ENCODE measurements around the gene PALLD. TPM values are rescaled to one million over a fixed set of nuclear protein-coding genes. Genes with fewer than 3 reads are reported as not detected.

Gene PALLD
- total RNA-seq, 1 experiment from 2014 or later: 18.3 TPM

DNA sequence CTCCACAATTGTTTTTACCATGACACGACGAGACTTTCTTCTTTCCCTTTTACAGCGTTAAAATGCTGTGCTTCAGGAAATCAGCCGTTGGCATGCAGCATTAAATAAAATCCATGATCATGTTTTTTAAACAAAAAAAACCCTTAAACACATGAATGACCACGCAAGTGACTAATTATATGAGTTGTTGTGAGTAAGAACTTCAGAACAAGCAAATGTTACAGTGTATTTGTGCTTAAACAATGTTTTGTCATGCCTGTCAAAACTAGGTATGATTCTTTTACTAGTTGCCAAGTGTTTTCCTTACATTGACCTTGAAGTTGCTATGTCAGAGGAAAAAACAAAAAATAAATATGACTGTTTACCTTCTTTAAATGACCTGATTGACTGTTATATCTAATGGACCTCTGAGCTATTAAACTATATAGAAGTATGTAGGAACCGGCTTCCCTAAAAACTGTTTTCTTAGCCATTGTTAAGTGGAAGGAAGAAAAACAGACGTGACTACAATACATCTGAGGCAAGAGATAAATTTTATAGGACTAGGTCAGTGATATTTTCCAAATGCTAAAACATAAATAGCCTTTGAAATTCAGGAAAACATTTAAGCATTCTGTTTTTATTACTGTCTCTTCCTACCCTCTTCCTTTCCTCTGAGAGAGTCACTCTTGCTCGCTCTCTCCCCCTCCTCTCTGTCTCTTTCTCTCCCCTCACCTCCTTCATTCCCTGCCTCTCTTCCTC is 197.1 kb downstream of the PALLD start:
- Histone ChIP-seq H2BK15ac (ENCODE audit: low read depth, low read length) (no peak overlapping the region), H2AFZ (ENCODE audit: low read length) (no peak overlapping the region), H3K23ac (ENCODE audit: insufficient read length, low read depth, low read length) (no peak overlapping the region), H2BK20ac (ENCODE audit: low read depth, low read length, poor library complexity, severe bottlenecking) (no peak overlapping the region), H3K9ac (ENCODE audit: extremely low read depth, insufficient read length, low read length) (no peak overlapping the region), H3K4me2 (ENCODE audit: insufficient read depth, insufficient read length, low read length) (no peak overlapping the region), H3K9me3 (ENCODE audit: control insufficient read depth, low read depth, low read length) (no peaks in the 10 kb centered on the region), H3K14ac (ENCODE audit: insufficient read depth, low read length) (no peak overlapping the region), H3K4ac (ENCODE audit: low read depth, low read length) (no peak overlapping the region), H4K5ac (ENCODE audit: insufficient read length, low read depth, low read length) (no peak overlapping the region), H3K4me1 (ENCODE audit: insufficient read depth, low read length) (no peaks in the 10 kb centered on the region), H2BK12ac (ENCODE audit: insufficient read length, low read depth, low read length) (no peak overlapping the region), H3K79me1 (ENCODE audit: insufficient read depth, low read depth, low read length, poor library complexity, severe bottlenecking) (no peaks in the 10 kb centered on the region), H4K8ac (replicated peaks; ENCODE audit: insufficient read length, low read depth, low read length) (no peak overlapping the region), H4K20me1 (ENCODE audit: control insufficient read depth, insufficient read depth, insufficient read length) (no peaks in the 10 kb centered on the region), H2AK5ac (ENCODE audit: insufficient read length, low read length) (no peak overlapping the region), H2BK120ac (ENCODE audit: low read depth, low read length, poor library complexity, severe bottlenecking) (no peak overlapping the region), H4K91ac (ENCODE audit: insufficient read length, low read depth, low read length) (no peak overlapping the region), H2BK5ac (ENCODE audit: insufficient read length, low read length) (no peak overlapping the region), H3K27ac (ENCODE audit: insufficient read length, low read depth, low read length) (no peak overlapping the region), H3K23me2 (ENCODE audit: insufficient read length, low read depth, low read length, poor library complexity, severe bottlenecking) (no peaks in the 10 kb centered on the region), H3K79me2 (ENCODE audit: insufficient read depth, low read length) (no peaks in the 10 kb centered on the region), H3K18ac (ENCODE audit: insufficient read length, low read depth, low read length) (no peak overlapping the region), H3K27me3 (ENCODE audit: insufficient read depth, low read length) (no peaks in the 10 kb centered on the region), H3T11ph (ENCODE audit: low read length) (no peak overlapping the region), H3K56ac (ENCODE audit: insufficient read length, low read depth, low read length) (no peak overlapping the region)
- Mint-ChIP-seq H3K9me3 (no peaks in the 10 kb centered on the region), H3K36me3 (ENCODE audit: insufficient read depth in 1 of 3, low read depth in 3 of 3) (no peaks in the 10 kb centered on the region), H3K27me3 (ENCODE audit: low read depth) (no peaks in the 10 kb centered on the region), H3K4me3 (no peak overlapping the region), H3K27ac (no peak overlapping the region; a peak in 1 of 7 replicates), H3K4me1 (peaks cover 8 to 10% of the 10 kb centered on the region in 2 experiments)
- no peak for DNase-seq
- TF ChIP-seq, protein P1, sequence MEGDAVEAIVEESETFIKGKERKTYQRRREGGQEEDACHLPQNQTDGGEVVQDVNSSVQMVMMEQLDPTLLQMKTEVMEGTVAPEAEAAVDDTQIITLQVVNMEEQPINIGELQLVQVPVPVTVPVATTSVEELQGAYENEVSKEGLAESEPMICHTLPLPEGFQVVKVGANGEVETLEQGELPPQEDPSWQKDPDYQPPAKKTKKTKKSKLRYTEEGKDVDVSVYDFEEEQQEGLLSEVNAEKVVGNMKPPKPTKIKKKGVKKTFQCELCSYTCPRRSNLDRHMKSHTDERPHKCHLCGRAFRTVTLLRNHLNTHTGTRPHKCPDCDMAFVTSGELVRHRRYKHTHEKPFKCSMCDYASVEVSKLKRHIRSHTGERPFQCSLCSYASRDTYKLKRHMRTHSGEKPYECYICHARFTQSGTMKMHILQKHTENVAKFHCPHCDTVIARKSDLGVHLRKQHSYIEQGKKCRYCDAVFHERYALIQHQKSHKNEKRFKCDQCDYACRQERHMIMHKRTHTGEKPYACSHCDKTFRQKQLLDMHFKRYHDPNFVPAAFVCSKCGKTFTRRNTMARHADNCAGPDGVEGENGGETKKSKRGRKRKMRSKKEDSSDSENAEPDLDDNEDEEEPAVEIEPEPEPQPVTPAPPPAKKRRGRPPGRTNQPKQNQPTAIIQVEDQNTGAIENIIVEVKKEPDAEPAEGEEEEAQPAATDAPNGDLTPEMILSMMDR (conservative IDR thresholded peaks at IDR 0.05): no peak
- no CpG with 5 or more reads among the region's 8 CpGs for WGBS (ENCODE audit: extremely low coverage, insufficient read length, low lambda C conversion rate)

Data from H9 (cell line).